Mesenchymal stem cell (in vitro differentiated cells and primary cell): ENCODE measurements around the gene CKAP4.
A peak's percentile ranks its signal among the peaks of the same experiment; 100 is the strongest.

ENCODE experiments used
- DNase-seq: peaks from one replicate; pipeline ENCODE4 v3.0.0-alpha.2; 2013
- H2AFZ ChIP-seq: one replicate; pipeline ENCODE4 v1.6.1; 2013; ENCODE audit warnings: low read depth, mild to moderate bottlenecking, control low read depth, inconsistent platforms, low read length, moderate library complexity
- H2AK5ac ChIP-seq: 2 replicates; pipeline ENCODE4 v1.6.1; 2013; ENCODE audit warnings: low read length, moderate library complexity, mild to moderate bottlenecking, inconsistent platforms; ENCODE audit not compliant: severe bottlenecking
- H2BK120ac ChIP-seq: one replicate; pipeline ENCODE4 v1.6.1; 2013; ENCODE audit warnings: low read depth, mild to moderate bottlenecking, inconsistent platforms, low read length, moderate library complexity
- H2BK12ac ChIP-seq, 2 experiments: one replicate each; pipeline ENCODE4 v1.6.1; 2013; ENCODE audit warnings: inconsistent platforms in 2 of 2, low read length in 2 of 2, mild to moderate bottlenecking in 2 of 2, moderate library complexity in 2 of 2, control low read depth in 1 of 2
- H2BK15ac ChIP-seq: one replicate; pipeline ENCODE4 v1.6.1; 2013; ENCODE audit warnings: mild to moderate bottlenecking, low read depth, inconsistent platforms; ENCODE audit not compliant: poor library complexity, severe bottlenecking
- H2BK5ac ChIP-seq: 2 replicates; pipeline ENCODE4 v1.6.1; 2013; ENCODE audit warnings: low read depth, mild to moderate bottlenecking, low read length, control low read depth, inconsistent platforms; ENCODE audit not compliant: poor library complexity, severe bottlenecking
- H3K14ac ChIP-seq, 2 experiments: one replicate each; pipeline ENCODE4 v1.6.1; 2013; ENCODE audit warnings: inconsistent platforms in 2 of 2, low read length in 2 of 2, control low read depth in 1 of 2, mild to moderate bottlenecking in 1 of 2, moderate library complexity in 1 of 2
- H3K18ac ChIP-seq, 2 experiments: one replicate each; pipeline ENCODE4 v1.6.1; 2013; ENCODE audit warnings: inconsistent platforms in 2 of 2, low read length in 2 of 2, control low read depth in 1 of 2, low read depth in 1 of 2, mild to moderate bottlenecking in 1 of 2
- H3K23ac ChIP-seq, 2 experiments: one replicate each; pipeline ENCODE4 v1.6.1; 2013; ENCODE audit warnings: inconsistent platforms in 2 of 2, low read length in 2 of 2, mild to moderate bottlenecking in 2 of 2, moderate library complexity in 2 of 2, control low read depth in 1 of 2
- H3K27ac ChIP-seq: 2 replicates; pipeline ENCODE4 v1.5.1; 2013; ENCODE audit warnings: mild to moderate bottlenecking, moderate library complexity, low read length, control low read depth, inconsistent platforms; ENCODE audit not compliant: poor library complexity, severe bottlenecking
- H3K27me3 ChIP-seq, 2 experiments: 2 replicates each; pipeline versions ENCODE4 v1.6.1 to v1.7.0; 2013; ENCODE audit warnings: low read length in 2 of 2, mild to moderate bottlenecking in 2 of 2, moderate library complexity in 2 of 2, control low read depth in 1 of 2, inconsistent platforms in 1 of 2; ENCODE audit not compliant: control insufficient read depth in 1 of 2, insufficient read depth in 1 of 2
- H3K36me3 ChIP-seq, 2 experiments: 2 replicates each; pipeline versions ENCODE4 v1.6.1 to v1.7.0; 2013; ENCODE audit warnings: low read length in 2 of 2, control low read depth in 1 of 2, inconsistent platforms in 1 of 2, low read depth in 1 of 2, mild to moderate bottlenecking in 1 of 2; ENCODE audit not compliant: insufficient read depth in 2 of 2, control insufficient read depth in 1 of 2
- H3K4ac ChIP-seq, 2 experiments: one replicate each; pipeline ENCODE4 v1.6.1; 2013; ENCODE audit warnings: inconsistent platforms in 2 of 2, low read length in 2 of 2, mild to moderate bottlenecking in 2 of 2, moderate library complexity in 2 of 2, control low read depth in 1 of 2, low read depth in 1 of 2
- H3K4me1 ChIP-seq: 2 replicates; pipeline ENCODE4 v1.6.1; 2013; ENCODE audit warnings: low read depth, low read length, control low read depth; ENCODE audit not compliant: control insufficient read depth, insufficient read depth
- H3K4me2 ChIP-seq: 2 replicates; pipeline ENCODE4 v1.6.1; 2013; ENCODE audit warnings: low read length, mild to moderate bottlenecking, inconsistent platforms; ENCODE audit not compliant: poor library complexity, severe bottlenecking
- H3K4me3 ChIP-seq, 2 experiments: 2 replicates each; pipeline versions ENCODE4 v1.5.1 to v1.7.0; 2013; ENCODE audit warnings: low read length in 2 of 2, mild to moderate bottlenecking in 2 of 2, control low read depth in 1 of 2, low read depth in 1 of 2; ENCODE audit not compliant: insufficient read depth in 1 of 2
- H3K79me1 ChIP-seq: replicated peaks from 2 replicates; pipeline ENCODE4 v1.6.1; 2013; ENCODE audit warnings: mild to moderate bottlenecking, control low read depth, low read length, inconsistent platforms; ENCODE audit not compliant: poor library complexity, severe bottlenecking
- H3K9ac ChIP-seq: 2 replicates; pipeline ENCODE4 v1.7.0; 2013; ENCODE audit warnings: mild to moderate bottlenecking, low read length, moderate library complexity
- H3K9me3 ChIP-seq: 2 replicates; pipeline ENCODE4 v1.7.0; 2013; ENCODE audit warnings: mild to moderate bottlenecking, low read length; ENCODE audit not compliant: control insufficient read depth
- H4K8ac ChIP-seq: one replicate; pipeline ENCODE4 v1.6.1; 2013; ENCODE audit warnings: inconsistent platforms, mild to moderate bottlenecking, low read length, moderate library complexity
- H4K91ac ChIP-seq: one replicate; pipeline ENCODE4 v1.6.1; 2013; ENCODE audit warnings: mild to moderate bottlenecking, low read length, inconsistent platforms
- WGBS: methylation state at CpG from one replicate; pipeline ENCODE4 v1.1.7; 2013; ENCODE audit warnings: mixed read lengths; 5-methylcytosine and 5-hydroxymethylcytosine counted together

The CKAP4 gene

DNA sequence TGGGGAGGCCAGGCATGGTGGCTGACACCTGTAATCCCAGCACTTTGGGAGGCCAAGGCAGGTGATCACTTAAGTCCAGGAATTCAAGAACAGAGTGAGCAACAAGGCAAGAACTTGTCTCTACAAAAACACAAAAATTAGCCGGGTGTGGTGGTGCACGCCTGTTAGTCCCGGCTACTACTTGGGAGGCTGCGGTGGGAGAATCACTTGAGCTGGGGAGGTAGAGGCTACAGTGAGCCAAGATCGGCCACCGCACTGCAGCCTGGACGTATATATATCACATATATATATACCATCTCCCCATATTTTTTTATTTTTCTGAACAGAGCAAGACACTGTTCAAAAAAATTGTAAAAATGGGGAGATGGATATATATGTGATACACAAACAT, 19.5 kb downstream of the CKAP4 start:
- no peak overlapping the region for H3K18ac ChIP-seq
- H3K79me1 ChIP-seq = no peaks in the 10 kb centered on the region
- H2BK5ac ChIP-seq = no peak overlapping the region
- H4K91ac ChIP-seq = no peak overlapping the region
- peaks cover 0 to 5% of the 10 kb centered on the region in 2 experiments for H3K36me3 ChIP-seq
- H4K8ac ChIP-seq = no peak overlapping the region
- no peak overlapping the region for H2AK5ac ChIP-seq
- DNase-seq = no peak
- no peaks in the 10 kb centered on the region for H3K9me3 ChIP-seq
- H3K23ac ChIP-seq = no peak overlapping the region
- no peak overlapping the region for H3K4me2 ChIP-seq
- no peak overlapping the region for H3K9ac ChIP-seq
- H3K27ac ChIP-seq = no peak overlapping the region
- no peak overlapping the region for H3K4ac ChIP-seq
- no peak overlapping the region for H2BK15ac ChIP-seq
- no peak overlapping the region for H3K14ac ChIP-seq
- 100% methylated on average over 3 of the region's 7 CpGs for WGBS
- H3K4me1 ChIP-seq = peaks cover 5% of the 10 kb centered on the region
- no peaks in the 10 kb centered on the region for H3K27me3 ChIP-seq
- no peak overlapping the region for H2BK120ac ChIP-seq
- no peak overlapping the region for H3K4me3 ChIP-seq
- no peak overlapping the region for H2BK12ac ChIP-seq
- H2AFZ ChIP-seq = no peak overlapping the region

DNA sequence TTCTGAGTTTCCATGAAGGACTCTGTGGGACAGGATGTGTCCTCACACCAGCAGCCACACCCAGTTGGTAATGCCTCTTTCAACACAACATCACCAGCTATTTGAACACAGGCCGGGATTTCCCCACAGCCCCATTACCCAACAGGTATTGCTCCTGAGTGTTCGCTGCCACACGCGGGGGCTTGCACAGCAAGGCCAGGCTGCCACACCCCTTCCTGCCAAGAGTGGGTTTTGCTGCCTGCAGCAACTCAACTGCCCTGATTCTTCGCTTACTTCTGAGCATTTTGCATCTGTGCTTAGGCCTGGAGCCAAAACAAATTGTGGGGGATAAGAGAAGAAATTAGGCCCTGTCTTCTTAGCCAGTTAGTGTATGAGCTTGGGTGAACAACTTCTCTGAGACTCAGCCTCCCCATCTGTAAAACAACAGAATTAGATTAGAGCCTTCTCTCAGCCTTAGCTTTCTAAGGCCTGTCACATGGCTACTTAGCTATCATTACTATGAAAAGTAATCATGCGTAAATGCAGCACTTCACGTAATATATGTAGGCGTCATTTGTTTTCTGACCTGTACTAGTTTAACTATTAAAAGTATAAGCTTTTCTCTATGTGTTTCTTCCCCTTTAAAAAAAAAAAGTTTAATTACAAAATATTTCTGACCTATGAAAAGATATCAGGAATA, 20.0 kb downstream of the CKAP4 start:
- Histone ChIP-seq H3K4me3 (no peak overlapping the region), H3K9me3 (no peaks in the 10 kb centered on the region), H2AFZ (no peak overlapping the region), H3K4ac (peak overlapping the region in 1 of 2 experiments; percentile 15), H2BK120ac (no peak overlapping the region), H3K14ac (no peak overlapping the region), H4K91ac (no peak overlapping the region), H3K18ac (no peak overlapping the region), H3K23ac (no peak overlapping the region), H3K79me1 (no peaks in the 10 kb centered on the region), H3K9ac (peak overlapping the region; percentile 67), H2BK5ac (no peak overlapping the region), H3K4me1 (peaks cover 2% of the 10 kb centered on the region), H3K27ac (no peak overlapping the region), H2BK12ac (no peak overlapping the region), H3K27me3 (no peaks in the 10 kb centered on the region), H3K36me3 (peaks cover 0 to under 1% of the 10 kb centered on the region in 2 experiments), H2BK15ac (no peak overlapping the region), H3K4me2 (no peak overlapping the region), H2AK5ac (no peak overlapping the region), H4K8ac (peak overlapping the region; percentile 45)
- DNase-seq = peak; percentile 63
- WGBS = 96% methylated on average over 5 of the region's 8 CpGs

DNA sequence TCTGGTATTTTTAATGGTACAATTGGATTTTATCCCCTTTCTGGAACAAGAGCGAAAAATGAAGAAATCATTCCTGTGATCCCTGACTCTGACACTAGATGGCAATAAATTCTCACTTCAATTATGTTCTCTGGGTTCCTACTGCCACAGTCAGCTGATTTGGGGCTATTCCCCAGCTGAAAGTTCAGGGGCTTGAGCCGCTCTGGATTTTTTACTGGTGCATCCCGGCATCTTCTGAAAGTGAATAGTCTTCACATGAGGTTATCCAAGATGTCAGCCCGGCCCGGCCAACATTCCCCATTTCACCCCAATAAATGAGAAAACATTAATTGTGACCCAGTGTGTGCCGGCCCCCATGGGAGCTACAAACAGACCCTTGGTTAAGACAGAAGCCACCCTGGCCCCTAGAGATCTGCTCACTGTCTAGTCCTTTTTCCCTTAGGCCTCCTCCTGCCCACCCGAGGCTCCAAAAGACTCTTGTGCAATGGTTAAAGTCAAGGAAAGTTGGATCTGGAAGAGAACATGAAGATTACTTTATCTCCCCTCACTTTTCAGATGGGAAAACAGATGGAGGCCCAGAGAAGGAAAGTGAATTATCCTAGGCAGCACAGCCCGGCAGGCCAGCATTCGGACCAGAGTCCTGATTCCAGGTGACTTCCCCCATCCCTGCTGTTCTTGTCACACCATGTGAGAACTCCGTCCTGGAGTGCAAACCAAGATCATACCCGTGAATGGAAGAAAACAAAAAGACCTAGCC, 20.8 kb downstream of the CKAP4 start:
- Histone ChIP-seq H3K27ac (no peak overlapping the region), H3K4me3 (no peak overlapping the region), H3K4ac (peak overlapping the region in 1 of 2 experiments; percentile 15), H3K4me2 (no peak overlapping the region), H2BK5ac (no peak overlapping the region), H2BK120ac (no peak overlapping the region), H3K79me1 (no peaks in the 10 kb centered on the region), H3K36me3 (no peaks in the 10 kb centered on the region), H3K18ac (peak overlapping the region in 1 of 2 experiments; percentile 16), H3K4me1 (peaks cover 1% of the 10 kb centered on the region), H2BK12ac (no peak overlapping the region), H3K14ac (no peak overlapping the region), H2AFZ (no peak overlapping the region), H3K9me3 (no peaks in the 10 kb centered on the region), H4K8ac (peak overlapping the region; percentile 22), H3K23ac (no peak overlapping the region), H2BK15ac (no peak overlapping the region), H2AK5ac (peak overlapping the region; percentile 75), H4K91ac (no peak overlapping the region), H3K9ac (peak overlapping the region; percentile 67), H3K27me3 (no peaks in the 10 kb centered on the region)
- peak; percentile 75 for DNase-seq
- WGBS = 66% methylated on average over 10 of the region's 11 CpGs

DNA sequence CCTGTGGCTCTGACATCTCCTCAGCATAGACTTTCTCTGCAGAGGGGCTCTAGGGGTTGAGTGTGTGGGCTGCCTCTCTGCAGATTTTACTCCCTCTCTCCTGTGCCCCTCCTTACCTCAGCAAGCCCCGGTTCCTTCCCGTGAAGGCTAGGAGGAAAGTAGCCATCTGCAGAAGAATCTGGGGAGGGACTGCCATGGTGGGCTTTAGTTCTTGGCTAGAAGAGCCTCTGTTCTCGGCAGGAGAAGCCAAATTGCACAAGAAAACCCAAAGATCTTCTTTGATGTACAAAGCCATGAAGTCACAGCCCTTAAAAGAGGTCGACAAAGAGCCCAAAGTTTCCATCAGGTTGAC, 23.5 kb downstream of the CKAP4 start:
- Histone ChIP-seq H2AK5ac (no peak overlapping the region), H3K9ac (peak overlapping the region; percentile 47), H3K27me3 (peaks cover 0 to 8% of the 10 kb centered on the region in 2 experiments), H3K9me3 (no peaks in the 10 kb centered on the region), H3K79me1 (no peaks in the 10 kb centered on the region), H2BK15ac (no peak overlapping the region), H3K4me3 (no peak overlapping the region), H3K4me1 (peaks cover 1% of the 10 kb centered on the region), H3K4me2 (no peak overlapping the region), H3K27ac (no peak overlapping the region), H2BK12ac (no peak overlapping the region), H3K36me3 (no peaks in the 10 kb centered on the region), H3K23ac (no peak overlapping the region), H4K8ac (no peak overlapping the region), H2BK5ac (no peak overlapping the region), H4K91ac (no peak overlapping the region), H3K4ac (no peak overlapping the region), H2AFZ (no peak overlapping the region), H2BK120ac (no peak overlapping the region), H3K14ac (no peak overlapping the region), H3K18ac (no peak overlapping the region)
- WGBS = 25% methylated on average over 4 of the region's 4 CpGs
- DNase-seq = no peak
